Fibroblast of gingiva (primary cell): Measurements from ENCODE around the gene CCL14.
"Not testable (repeated sequence)": the region's sequence is repeated elsewhere in the genome, so short reads cannot be mapped to it uniquely, and the experiment has no call there.

ENCODE experiments used
- DNase-seq: peaks from one replicate; pipeline ENCODE4 v3.0.0-alpha.2; 2011; ENCODE audit warnings: low read depth

Gene CCL14

GRCh38 chr17:35942588-35943186, 43.8 kb downstream of the CCL14 start:
- no peak for DNase-seq

- not testable (repeated sequence) for DNase-seq
These were observed 48.0 kb downstream of the CCL14 start for GRCh38 chr17:35938492-35938891.

GRCh38 chr17:35936063-35936462, 50.5 kb downstream of the CCL14 start:
- DNase-seq = no peak

- DNase-seq = no peak
These were observed 51.8 kb downstream of the CCL14 start for GRCh38 chr17:35934760-35935159.
